GM13976 (cell line): ENCODE results near the gene ADGRA1.

Source experiments
- DNase-seq: peaks from one replicate; pipeline ENCODE4 v3.0.0; 2012; ENCODE audit warnings: low spot score
- in situ Hi-C: fragments of 300-500 bp; cut with MboI; formaldehyde crosslinking; loops from one replicate; pipeline ENCODE4 v1.12.0; 2022; ENCODE audit warnings: low sequenced_read_pairs, mixed read lengths, inconsistent platforms; ENCODE audit not compliant: unreplicated experiment
- TF ChIP-seq, protein P1 (sequence below): IDR thresholded peaks from 2 replicates; pipeline ENCODE4 v1.5.1; 2012; ENCODE audit warnings: borderline replicate concordance, mild to moderate bottlenecking; ENCODE audit not compliant: insufficient read depth; ENCODE audit errors: extremely low read depth, missing control alignments, control extremely low read depth

The ADGRA1 gene, protein sequence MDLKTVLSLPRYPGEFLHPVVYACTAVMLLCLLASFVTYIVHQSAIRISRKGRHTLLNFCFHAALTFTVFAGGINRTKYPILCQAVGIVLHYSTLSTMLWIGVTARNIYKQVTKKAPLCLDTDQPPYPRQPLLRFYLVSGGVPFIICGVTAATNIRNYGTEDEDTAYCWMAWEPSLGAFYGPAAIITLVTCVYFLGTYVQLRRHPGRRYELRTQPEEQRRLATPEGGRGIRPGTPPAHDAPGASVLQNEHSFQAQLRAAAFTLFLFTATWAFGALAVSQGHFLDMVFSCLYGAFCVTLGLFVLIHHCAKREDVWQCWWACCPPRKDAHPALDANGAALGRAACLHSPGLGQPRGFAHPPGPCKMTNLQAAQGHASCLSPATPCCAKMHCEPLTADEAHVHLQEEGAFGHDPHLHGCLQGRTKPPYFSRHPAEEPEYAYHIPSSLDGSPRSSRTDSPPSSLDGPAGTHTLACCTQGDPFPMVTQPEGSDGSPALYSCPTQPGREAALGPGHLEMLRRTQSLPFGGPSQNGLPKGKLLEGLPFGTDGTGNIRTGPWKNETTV

DNA sequence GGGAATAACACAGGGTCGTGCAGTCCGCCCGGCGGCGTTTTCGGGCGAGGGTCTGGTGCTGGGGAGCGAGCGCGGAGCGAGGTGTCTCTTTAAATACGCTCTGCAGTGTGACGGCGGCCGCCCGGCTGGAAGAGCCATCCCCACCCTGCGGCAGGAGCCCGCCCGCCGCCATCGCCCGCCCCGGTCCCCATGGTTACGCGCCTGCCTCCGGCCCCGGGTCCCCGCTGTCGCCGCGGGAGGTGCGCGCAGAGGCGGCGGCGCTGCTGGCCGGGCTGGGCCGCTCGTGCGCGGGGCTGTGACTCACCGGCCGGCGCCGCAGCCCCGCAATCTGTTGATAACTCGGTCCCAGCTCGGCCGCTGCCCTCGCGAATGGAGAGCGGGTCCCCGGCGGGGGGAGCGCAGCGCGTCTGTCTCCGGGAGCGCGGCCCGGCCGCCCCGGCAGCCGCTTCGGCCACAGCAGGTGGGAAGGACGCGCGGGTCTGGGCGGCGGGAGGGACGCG is at the start of gene ADGRA1:
Gene ADGRA1, plus strand, starts transcription at position 246 of the 500 bp plus-strand sequence. CDS start 986 bp downstream, outside the sequence.
- DNase-seq: no peak
- TF ChIP-seq, protein P1, sequence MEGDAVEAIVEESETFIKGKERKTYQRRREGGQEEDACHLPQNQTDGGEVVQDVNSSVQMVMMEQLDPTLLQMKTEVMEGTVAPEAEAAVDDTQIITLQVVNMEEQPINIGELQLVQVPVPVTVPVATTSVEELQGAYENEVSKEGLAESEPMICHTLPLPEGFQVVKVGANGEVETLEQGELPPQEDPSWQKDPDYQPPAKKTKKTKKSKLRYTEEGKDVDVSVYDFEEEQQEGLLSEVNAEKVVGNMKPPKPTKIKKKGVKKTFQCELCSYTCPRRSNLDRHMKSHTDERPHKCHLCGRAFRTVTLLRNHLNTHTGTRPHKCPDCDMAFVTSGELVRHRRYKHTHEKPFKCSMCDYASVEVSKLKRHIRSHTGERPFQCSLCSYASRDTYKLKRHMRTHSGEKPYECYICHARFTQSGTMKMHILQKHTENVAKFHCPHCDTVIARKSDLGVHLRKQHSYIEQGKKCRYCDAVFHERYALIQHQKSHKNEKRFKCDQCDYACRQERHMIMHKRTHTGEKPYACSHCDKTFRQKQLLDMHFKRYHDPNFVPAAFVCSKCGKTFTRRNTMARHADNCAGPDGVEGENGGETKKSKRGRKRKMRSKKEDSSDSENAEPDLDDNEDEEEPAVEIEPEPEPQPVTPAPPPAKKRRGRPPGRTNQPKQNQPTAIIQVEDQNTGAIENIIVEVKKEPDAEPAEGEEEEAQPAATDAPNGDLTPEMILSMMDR: no peak
- in situ Hi-C loops: no loop called here

DNA sequence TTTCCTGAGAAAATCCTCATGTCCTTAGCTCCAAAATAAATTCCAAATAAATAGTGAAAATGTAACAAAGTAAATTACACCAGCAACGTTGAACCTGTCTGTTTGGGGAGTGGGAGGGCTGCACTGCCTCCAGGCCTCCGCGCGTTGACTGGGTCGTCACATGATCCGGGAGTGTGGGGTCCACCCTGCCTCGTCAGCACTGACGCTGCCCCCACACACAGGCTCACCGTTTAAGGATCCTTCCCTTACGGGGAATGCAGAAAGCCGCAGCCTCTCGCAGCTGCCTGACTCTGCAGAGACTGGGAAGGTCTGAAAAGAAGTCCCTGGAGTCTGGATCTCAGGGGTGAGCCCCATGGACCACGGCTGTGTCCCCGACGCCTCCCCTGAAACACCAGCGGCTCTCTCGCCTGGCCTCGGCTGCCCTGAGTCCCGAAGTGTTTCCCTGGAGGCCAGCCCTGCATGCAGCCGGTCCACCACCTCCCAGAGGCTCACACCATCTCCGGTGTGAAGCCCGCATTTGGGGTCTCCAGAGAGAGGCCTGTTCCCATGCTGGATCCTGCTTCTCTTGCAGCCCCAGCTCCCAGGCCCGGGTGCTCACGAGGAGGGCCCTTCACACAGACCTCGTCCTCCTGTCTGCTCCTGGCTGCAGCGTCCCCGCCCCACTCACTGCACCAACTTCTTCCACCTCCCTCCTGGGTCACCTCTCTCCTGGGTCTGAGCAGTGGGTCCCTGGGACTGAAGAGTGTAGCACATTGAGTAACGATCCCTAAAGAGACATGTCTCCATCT is 49.5 kb upstream of the ADGRA1 start:
- DNase-seq: no peak
- TF ChIP-seq, protein P1: no peak
- in situ Hi-C loops: no loop called here

DNA sequence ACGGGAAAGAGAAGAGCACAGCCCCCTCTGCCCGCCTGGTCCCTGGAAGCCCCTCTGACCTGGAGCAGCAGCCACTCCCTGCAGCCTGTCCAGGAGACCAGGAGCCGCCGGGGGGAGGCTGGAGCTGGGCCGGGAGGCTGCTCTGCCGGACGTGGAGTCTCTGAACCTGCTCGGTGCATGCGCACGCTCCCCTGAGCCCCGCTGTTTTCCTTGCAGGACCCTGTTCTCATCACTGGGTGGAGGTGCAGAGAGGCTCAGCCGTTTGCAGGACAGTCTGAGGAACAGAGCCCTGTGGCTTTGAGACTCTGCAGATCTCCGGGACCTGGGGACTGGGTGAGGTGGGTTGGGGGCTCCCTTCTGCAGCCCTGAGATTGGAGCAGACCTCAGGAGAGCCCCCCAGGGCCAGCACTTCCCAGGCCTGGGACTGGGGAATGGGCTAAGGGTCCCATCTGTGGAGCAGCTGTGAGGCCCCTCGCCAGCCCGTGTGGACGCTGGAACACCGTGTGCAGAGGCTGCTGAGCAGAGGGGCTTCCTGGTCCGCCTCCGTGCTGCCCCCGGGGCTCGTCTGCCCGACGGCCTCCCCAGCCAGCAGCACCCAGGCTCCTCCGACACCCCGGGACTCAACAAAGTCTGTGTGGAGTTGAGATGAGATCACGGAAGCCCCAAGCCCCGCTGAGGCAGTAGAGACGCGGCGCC is 48.5 kb upstream of the ADGRA1 start:
- TF ChIP-seq, protein P1: no peak
- in situ Hi-C loops: no loop called here
- no peak for DNase-seq

DNA sequence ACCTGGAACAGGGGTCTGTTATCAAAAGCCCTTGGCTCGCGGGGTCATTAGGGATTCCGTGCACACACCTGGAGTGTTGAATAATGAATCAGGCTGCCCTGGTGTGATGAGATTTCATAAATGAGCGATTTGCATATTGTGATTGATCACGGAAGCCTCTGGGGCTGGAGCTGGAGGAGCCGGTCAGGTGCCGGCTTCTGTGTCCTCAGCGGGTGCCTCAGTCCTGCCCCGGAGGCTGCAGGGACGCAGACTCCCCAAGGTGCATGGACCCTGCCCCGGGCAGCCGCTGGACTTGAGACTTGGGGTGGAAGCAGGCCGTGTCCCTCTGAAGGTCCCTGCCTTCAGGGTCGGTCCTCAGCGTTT is 47.9 kb upstream of the ADGRA1 start:
- no peak for DNase-seq
- in situ Hi-C loops: no loop called here

GRCh38 chr10:133040198-133040597 is 47.5 kb upstream of the ADGRA1 start:
- in situ Hi-C loops: no loop called here
- TF ChIP-seq, protein P1: no peak
- no peak for DNase-seq

More for the DNA sequence above, 47.9 kb upstream of the ADGRA1 start:
- TF ChIP-seq, protein P1: no peak

DNA sequence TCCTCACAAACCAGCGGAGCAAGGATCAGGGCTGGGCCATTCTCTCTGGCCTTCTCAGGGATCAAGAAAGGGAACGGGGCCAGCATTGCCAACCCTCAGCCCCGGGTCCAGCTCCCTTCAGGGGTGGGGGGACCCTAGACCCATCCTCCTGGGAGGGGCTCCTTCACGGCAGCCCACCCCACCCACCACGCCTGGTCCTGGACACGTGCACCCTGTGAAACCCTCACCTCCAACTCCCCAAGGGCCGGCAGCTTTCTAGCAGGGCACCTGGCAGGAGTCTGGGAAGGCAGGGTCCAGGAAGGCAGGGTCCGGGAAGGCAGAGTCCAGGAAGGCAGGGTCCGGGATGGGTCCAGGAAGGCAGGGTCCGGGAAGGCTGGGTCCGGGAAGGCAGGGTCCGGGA is 46.6 kb upstream of the ADGRA1 start:
- no peak for DNase-seq
- in situ Hi-C loops: no loop called here
- TF ChIP-seq, protein P1: no peak
